HEK293 (cell line): ENCODE data around the gene UFM1.

Source experiments
- CTCF ChIA-PET: fragments of 350-600 bp; formaldehyde crosslinking; extraction: SDS; loops from one replicate; lab custom pipeline; 2021; ENCODE audit warnings: antibody characterized with exemption; lab: Yijun Ruan, JAX
- POLR2A ChIA-PET: fragments of 300-600 bp; formaldehyde crosslinking; extraction: SDS; loops from one replicate; lab custom pipeline; 2020; ENCODE audit warnings: antibody characterized with exemption, inconsistent platforms; lab: Yijun Ruan, JAX
- H3K27ac ChIP-seq: fragments of 200-500 bp; sonication (Bioruptor generic); 2 replicates; pipeline ENCODE4 v1.5.1; 2014; ENCODE audit warnings: low read depth, low read length, control low read depth, inconsistent platforms; ENCODE audit errors: extremely low read depth
- H3K36me3 ChIP-seq, 2 experiments: fragments of 200-500 bp in 1 of 2; sonication (Bioruptor generic) in 1 of 2; 1 replicate in 1 of 2; 2 replicates in 1 of 2; pipeline ENCODE4 v1.5.1; 2014 to 2017; ENCODE audit warnings: inconsistent platforms in 2 of 2, low read length in 2 of 2; ENCODE audit not compliant: control insufficient read depth in 2 of 2, insufficient read depth in 1 of 2
- H3K4me1 ChIP-seq: fragments of 200-500 bp; sonication (Bioruptor generic); 2 replicates; pipeline ENCODE4 v1.5.1; 2014; ENCODE audit warnings: mild to moderate bottlenecking, low read length, inconsistent platforms; ENCODE audit not compliant: control insufficient read depth, insufficient read depth
- H3K4me3 ChIP-seq: 2 replicates; pipeline ENCODE4 v1.5.1; 2011; ENCODE audit warnings: low read depth, mild to moderate bottlenecking, control low read depth, low read length, moderate library complexity
- H3K9me3 ChIP-seq: fragments of 200-500 bp; sonication (Bioruptor generic); 2 replicates; pipeline ENCODE4 v1.5.1; 2014; ENCODE audit warnings: low read depth, low read length, inconsistent platforms; ENCODE audit not compliant: control insufficient read depth, insufficient read depth
- FEZF1 ChIP-seq: fragments of 450-650 bp; formaldehyde crosslinking; IDR thresholded peaks from 2 replicates; pipeline ENCODE4 v1.5.1; 2016; ENCODE audit warnings: missing biosample characterization, missing genetic modification characterization
- GLI4 ChIP-seq: fragments of 450-650 bp; formaldehyde crosslinking; IDR thresholded peaks from 2 replicates; pipeline ENCODE4 v1.5.1; 2016; ENCODE audit warnings: missing biosample characterization, missing genetic modification characterization
- MYNN ChIP-seq: fragments of 450-650 bp; formaldehyde crosslinking; IDR thresholded peaks from 2 replicates; pipeline ENCODE4 v1.5.1; 2016; ENCODE audit warnings: missing biosample characterization, missing genetic modification characterization, borderline replicate concordance
- OSR2 ChIP-seq: fragments of 450-650 bp; formaldehyde crosslinking; IDR thresholded peaks from 2 replicates; pipeline ENCODE4 v1.5.1; 2016; ENCODE audit warnings: missing biosample characterization, missing genetic modification characterization
- OVOL3 ChIP-seq: fragments of 450-650 bp; formaldehyde crosslinking; IDR thresholded peaks from 2 replicates; pipeline ENCODE4 v1.5.1; 2016; ENCODE audit warnings: missing biosample characterization, missing genetic modification characterization
- PRDM1 ChIP-seq: fragments of 450-650 bp; formaldehyde crosslinking; IDR thresholded peaks from 2 replicates; pipeline ENCODE4; 2016; ENCODE audit warnings: missing biosample characterization, missing genetic modification characterization
- REPIN1 ChIP-seq: fragments of 450-650 bp; formaldehyde crosslinking; IDR thresholded peaks from 2 replicates; pipeline ENCODE4 v1.5.1; 2017; ENCODE audit warnings: missing biosample characterization, missing genetic modification characterization, low read depth
- SCRT2 ChIP-seq: fragments of 450-650 bp; formaldehyde crosslinking; IDR thresholded peaks from 2 replicates; pipeline ENCODE4 v1.5.1; 2016; ENCODE audit warnings: missing biosample characterization, missing genetic modification characterization
- ZBTB17 ChIP-seq: fragments of 450-650 bp; formaldehyde crosslinking; IDR thresholded peaks from 2 replicates; pipeline ENCODE4 v1.5.1; 2016; ENCODE audit warnings: missing biosample characterization, missing genetic modification characterization
- ZNF211 ChIP-seq: fragments of 450-650 bp; formaldehyde crosslinking; IDR thresholded peaks from 2 replicates; pipeline ENCODE4 v1.5.1; 2016; ENCODE audit warnings: low read depth, missing biosample characterization, missing genetic modification characterization
- ZNF26 ChIP-seq: fragments of 450-650 bp; formaldehyde crosslinking; IDR thresholded peaks from 2 replicates; pipeline ENCODE4 v1.5.1; 2016; ENCODE audit warnings: missing biosample characterization, missing genetic modification characterization
- ZNF280D ChIP-seq: fragments of 450-650 bp; formaldehyde crosslinking; IDR thresholded peaks from 2 replicates; pipeline ENCODE4 v1.5.1; 2016; ENCODE audit warnings: missing biosample characterization, missing genetic modification characterization
- ZNF37A ChIP-seq: fragments of 450-650 bp; IDR thresholded peaks from 2 replicates; pipeline ENCODE4 v1.5.1; 2018; ENCODE audit warnings: missing biosample characterization, missing genetic modification characterization
- ZNF404 ChIP-seq: fragments of 450-650 bp; formaldehyde crosslinking; IDR thresholded peaks from 2 replicates; pipeline ENCODE4 v1.5.1; 2017; ENCODE audit warnings: missing biosample characterization, missing genetic modification characterization
- ZNF426 ChIP-seq: fragments of 450-650 bp; formaldehyde crosslinking; IDR thresholded peaks from 2 replicates; pipeline ENCODE4 v1.5.1; 2017; ENCODE audit warnings: missing biosample characterization, missing genetic modification characterization, mild to moderate bottlenecking, inconsistent platforms, moderate library complexity
- ZNF433 ChIP-seq: fragments of 450-650 bp; formaldehyde crosslinking; IDR thresholded peaks from 2 replicates; pipeline ENCODE4 v1.5.1; 2016; ENCODE audit warnings: missing biosample characterization, missing genetic modification characterization, low read depth
- ZNF521 ChIP-seq: fragments of 450-650 bp; formaldehyde crosslinking; IDR thresholded peaks from 2 replicates; pipeline ENCODE4 v1.5.1; 2017; ENCODE audit warnings: missing biosample characterization, mild to moderate bottlenecking, missing genetic modification characterization
- ZNF558 ChIP-seq: fragments of 450-650 bp; formaldehyde crosslinking; IDR thresholded peaks from 2 replicates; pipeline ENCODE4 v1.5.1; 2016; ENCODE audit warnings: missing biosample characterization, missing genetic modification characterization
- ZNF560 ChIP-seq: fragments of 450-650 bp; formaldehyde crosslinking; IDR thresholded peaks from 2 replicates; pipeline ENCODE4 v1.5.1; 2017; ENCODE audit warnings: missing biosample characterization, missing genetic modification characterization, borderline replicate concordance
- ZNF596 ChIP-seq: fragments of 450-650 bp; IDR thresholded peaks from 2 replicates; pipeline ENCODE4 v1.5.0; 2018; ENCODE audit warnings: missing biosample characterization, mild to moderate bottlenecking, missing genetic modification characterization, moderate library complexity
- ZNF707 ChIP-seq: fragments of 450-650 bp; formaldehyde crosslinking; IDR thresholded peaks from 2 replicates; pipeline ENCODE4 v1.5.1; 2016; ENCODE audit warnings: missing biosample characterization, missing genetic modification characterization
- ZNF747 ChIP-seq: fragments of 450-650 bp; formaldehyde crosslinking; IDR thresholded peaks from 2 replicates; pipeline ENCODE4 v1.5.1; 2016; ENCODE audit warnings: missing biosample characterization, missing genetic modification characterization
- TF ChIP-seq, protein P1 (sequence below): fragments of 450-650 bp; formaldehyde crosslinking; IDR thresholded peaks from 2 replicates; pipeline ENCODE4 v1.5.1; 2016; ENCODE audit warnings: missing biosample characterization, missing genetic modification characterization
- TF ChIP-seq, protein P2 (sequence below): fragments of 450-650 bp; formaldehyde crosslinking; IDR thresholded peaks from 2 replicates; pipeline ENCODE4 v1.5.1; 2017; ENCODE audit warnings: missing biosample characterization, missing genetic modification characterization
- TF ChIP-seq, protein P3 (sequence below): sonication (generic); formaldehyde crosslinking; IDR thresholded peaks from 2 replicates; pipeline ENCODE4 v1.8.1; 2022; ENCODE audit warnings: mild to moderate bottlenecking, moderate library complexity, missing genetic modification reagents

Gene UFM1

DNA sequence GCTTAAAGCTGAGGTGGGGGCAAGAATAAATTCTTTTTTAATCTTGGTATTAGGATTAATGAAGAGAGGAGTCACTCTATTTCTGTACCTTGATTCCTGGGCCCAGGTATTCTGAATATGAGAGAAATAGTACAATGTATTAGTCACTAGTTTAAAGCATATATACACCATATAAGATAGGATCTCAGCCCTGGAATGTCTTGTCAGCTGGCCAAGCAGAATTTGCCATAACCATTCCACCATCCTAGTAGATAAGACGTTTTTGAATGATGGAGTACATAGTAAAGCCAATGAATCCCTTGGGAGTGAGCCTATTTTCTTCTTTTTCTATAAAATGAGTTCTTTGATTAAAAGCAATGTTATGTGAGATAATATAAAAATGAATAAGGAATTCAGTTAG, 55.6 kb downstream of the UFM1 start (continued):
- no peak for TF ChIP-seq ZNF521 (tag by site-specific recombination)
- TF ChIP-seq OVOL3, result no peak
- TF ChIP-seq ZNF707 (tag by site-specific recombination), result no peak

- Histone ChIP-seq H3K36me3 (no peaks in the 10 kb centered on the region), H3K27ac (no peak overlapping the region), H3K4me3 (no peak overlapping the region), H3K9me3 (no peaks in the 10 kb centered on the region), H3K4me1 (no peaks in the 10 kb centered on the region)
- ChIA-PET POLR2A (no interaction called here), CTCF (interaction anchor here (0.6 kb wide), 1 partner anchor 725 kb away, joined by 3 read pairs; no protein-coding TSS in a partner anchor)
- TF ChIP-seq SCRT2 (tag by site-specific recombination) (no peak), GLI4 (no peak), MYNN (tag by site-specific recombination) (no peak), REPIN1 (tag by site-specific recombination) (no peak), ZNF404 (tag by site-specific recombination) (no peak), ZNF596 (no peak), ZNF560 (tag by site-specific recombination) (no peak), PRDM1 (no peak), ZNF558 (tag by site-specific recombination) (no peak), ZNF211 (tag by site-specific recombination) (no peak), ZBTB17 (no peak), ZNF433 (tag by site-specific recombination) (no peak), OSR2 (tag by site-specific recombination) (no peak), ZNF426 (tag by site-specific recombination) (no peak)
- TF ChIP-seq, protein P1, sequence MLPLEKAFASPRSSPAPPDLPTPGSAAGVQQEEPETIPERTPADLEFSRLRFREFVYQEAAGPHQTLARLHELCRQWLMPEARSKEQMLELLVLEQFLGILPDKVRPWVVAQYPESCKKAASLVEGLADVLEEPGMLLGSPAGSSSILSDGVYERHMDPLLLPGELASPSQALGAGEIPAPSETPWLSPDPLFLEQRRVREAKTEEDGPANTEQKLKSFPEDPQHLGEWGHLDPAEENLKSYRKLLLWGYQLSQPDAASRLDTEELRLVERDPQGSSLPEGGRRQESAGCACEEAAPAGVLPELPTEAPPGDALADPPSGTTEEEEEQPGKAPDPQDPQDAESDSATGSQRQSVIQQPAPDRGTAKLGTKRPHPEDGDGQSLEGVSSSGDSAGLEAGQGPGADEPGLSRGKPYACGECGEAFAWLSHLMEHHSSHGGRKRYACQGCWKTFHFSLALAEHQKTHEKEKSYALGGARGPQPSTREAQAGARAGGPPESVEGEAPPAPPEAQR (tag by site-specific recombination), result no peak
- TF ChIP-seq, protein P2, sequence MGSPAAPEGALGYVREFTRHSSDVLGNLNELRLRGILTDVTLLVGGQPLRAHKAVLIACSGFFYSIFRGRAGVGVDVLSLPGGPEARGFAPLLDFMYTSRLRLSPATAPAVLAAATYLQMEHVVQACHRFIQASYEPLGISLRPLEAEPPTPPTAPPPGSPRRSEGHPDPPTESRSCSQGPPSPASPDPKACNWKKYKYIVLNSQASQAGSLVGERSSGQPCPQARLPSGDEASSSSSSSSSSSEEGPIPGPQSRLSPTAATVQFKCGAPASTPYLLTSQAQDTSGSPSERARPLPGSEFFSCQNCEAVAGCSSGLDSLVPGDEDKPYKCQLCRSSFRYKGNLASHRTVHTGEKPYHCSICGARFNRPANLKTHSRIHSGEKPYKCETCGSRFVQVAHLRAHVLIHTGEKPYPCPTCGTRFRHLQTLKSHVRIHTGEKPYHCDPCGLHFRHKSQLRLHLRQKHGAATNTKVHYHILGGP (tag by site-specific recombination), result no peak
Measured at GRCh38 chr13:38409771-38410170, 60.1 kb downstream of the UFM1 start.

- Histone ChIP-seq H3K4me1 (no peaks in the 10 kb centered on the region), H3K9me3 (no peaks in the 10 kb centered on the region), H3K27ac (no peak overlapping the region), H3K4me3 (no peak overlapping the region), H3K36me3 (no peaks in the 10 kb centered on the region)
- TF ChIP-seq ZNF26 (tag by site-specific recombination) (no peak), FEZF1 (no peak), ZNF747 (tag by site-specific recombination) (no peak), ZNF37A (tag by site-specific recombination) (no peak), OSR2 (tag by site-specific recombination) (no peak), ZNF280D (tag by site-specific recombination) (no peak)
- TF ChIP-seq, protein P3, sequence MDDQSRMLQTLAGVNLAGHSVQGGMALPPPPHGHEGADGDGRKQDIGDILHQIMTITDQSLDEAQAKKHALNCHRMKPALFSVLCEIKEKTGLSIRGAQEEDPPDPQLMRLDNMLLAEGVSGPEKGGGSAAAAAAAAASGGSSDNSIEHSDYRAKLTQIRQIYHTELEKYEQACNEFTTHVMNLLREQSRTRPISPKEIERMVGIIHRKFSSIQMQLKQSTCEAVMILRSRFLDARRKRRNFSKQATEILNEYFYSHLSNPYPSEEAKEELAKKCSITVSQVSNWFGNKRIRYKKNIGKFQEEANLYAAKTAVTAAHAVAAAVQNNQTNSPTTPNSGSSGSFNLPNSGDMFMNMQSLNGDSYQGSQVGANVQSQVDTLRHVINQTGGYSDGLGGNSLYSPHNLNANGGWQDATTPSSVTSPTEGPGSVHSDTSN (CRISPR knock-in tag), result no peak
- ChIA-PET POLR2A (no interaction called here), CTCF (no interaction called here)
Measured at GRCh38 chr13:38412266-38412665, 62.6 kb downstream of the UFM1 start.
